Suppressor macrophage treated with lipopolysaccharide for 4 hours (primary cell): ENCODE measurements around the gene EBF3.
A peak's percentile ranks its signal among the peaks of the same experiment; 100 is the strongest.

Experiments
- DNase-seq: peaks from one replicate; pipeline ENCODE4 v3.0.0-alpha.2; 2020

Gene EBF3

DNA sequence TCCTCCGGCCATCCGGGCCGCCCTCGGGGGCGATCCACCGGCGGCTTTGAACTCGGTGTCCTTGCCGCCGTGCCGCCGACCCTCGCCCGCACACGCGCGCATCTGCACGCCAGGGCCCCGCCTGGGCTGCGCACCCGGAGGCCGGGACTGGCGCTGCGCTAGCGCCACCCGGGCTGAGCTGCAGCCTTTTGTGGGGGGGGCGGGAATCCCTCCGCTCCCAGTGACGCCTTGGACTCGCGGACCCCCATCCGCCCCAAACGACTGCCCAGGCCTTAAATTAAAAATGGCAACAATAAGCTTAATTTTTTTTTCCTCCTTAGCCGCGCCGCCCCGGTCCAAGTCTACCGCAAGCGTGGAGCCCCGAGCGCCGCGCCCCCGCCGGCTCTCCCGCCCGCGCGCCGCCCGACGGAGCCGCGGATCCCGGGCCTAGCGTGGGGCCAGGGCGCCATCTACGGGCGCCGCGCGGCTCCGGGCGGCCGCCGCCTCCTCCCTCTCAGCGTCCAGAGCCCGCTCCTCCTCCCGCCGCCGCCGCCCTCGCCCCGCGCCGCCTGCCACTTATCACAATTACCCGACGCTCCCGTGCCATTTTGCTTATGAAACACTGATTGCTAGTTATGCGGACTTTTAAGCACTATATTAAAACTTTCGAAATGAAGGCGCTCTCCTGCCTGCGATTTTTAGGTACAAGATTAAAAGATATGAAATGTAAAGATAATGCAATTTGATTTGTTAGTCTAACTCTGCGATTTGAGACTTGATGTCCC is 7.5 kb upstream of the EBF3 start:
- peak; percentile 65 for DNase-seq

DNA sequence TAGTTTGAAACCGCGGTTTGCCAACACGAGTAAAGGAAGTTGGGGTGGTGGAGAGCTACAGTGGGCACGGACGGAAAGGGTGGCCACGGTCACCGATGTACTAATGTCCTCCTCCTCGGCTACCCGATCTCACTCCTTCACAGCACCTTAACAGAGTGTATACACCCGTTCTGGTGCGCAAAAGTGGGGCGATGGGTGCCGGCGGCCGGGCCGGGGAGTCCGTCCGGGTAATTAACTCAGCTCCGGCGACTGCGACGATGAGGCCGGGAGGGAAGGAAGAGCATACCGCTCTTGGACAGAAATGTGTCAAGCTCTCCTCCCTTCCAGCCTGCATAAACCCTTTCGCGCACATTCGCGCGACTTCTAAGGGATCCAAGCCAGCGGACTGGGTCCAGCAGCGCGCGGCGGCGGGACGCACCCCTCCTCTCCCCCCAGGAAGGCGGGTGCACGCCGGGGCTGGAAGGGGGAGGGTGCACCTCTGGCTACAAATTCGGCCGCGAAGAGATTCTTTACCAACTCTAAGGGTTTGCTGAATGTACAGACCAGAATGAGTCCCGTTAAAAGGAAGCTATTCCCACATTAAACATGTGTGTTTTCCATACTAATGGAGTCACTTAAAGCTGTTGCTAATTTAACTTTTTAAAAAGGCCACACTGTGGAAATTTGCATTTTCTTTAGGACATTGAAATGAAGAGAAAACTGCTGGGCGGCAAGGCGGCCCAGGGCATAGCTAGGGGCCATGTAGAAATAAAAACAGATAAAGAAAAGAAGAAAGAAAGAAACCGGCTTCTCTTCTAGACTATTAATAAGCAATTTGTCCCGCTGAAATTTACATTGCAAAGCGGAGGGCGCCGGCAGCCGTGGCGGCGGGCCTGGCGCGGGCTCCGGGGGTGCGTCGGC is 6.6 kb upstream of the EBF3 start:
- no peak for DNase-seq

DNA sequence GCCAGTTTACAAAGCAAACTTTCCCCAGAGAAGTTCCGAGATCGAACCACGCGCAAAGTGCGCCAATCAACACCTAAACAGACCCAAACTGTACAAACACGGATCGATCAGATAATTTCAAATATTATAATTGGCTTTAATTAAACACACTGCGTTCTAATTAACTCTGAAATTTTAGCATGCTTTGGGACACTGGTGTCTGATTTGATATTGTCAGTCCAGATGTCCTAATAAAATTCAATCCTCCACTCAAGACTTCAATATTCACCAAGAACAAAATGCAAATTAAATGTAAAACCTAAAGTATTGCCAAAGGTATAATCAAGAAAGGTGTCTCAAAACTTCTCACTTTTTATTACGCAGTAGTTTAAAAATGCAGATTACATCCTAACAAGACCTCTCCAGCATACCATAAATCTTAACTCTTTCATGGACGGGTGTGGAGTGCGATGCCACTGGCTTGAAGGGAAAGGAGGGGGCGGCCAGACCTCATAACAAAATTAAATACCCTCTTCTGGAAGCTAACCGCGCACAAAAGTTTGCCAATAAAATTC is 5.9 kb upstream of the EBF3 start:
- no peak for DNase-seq

DNA sequence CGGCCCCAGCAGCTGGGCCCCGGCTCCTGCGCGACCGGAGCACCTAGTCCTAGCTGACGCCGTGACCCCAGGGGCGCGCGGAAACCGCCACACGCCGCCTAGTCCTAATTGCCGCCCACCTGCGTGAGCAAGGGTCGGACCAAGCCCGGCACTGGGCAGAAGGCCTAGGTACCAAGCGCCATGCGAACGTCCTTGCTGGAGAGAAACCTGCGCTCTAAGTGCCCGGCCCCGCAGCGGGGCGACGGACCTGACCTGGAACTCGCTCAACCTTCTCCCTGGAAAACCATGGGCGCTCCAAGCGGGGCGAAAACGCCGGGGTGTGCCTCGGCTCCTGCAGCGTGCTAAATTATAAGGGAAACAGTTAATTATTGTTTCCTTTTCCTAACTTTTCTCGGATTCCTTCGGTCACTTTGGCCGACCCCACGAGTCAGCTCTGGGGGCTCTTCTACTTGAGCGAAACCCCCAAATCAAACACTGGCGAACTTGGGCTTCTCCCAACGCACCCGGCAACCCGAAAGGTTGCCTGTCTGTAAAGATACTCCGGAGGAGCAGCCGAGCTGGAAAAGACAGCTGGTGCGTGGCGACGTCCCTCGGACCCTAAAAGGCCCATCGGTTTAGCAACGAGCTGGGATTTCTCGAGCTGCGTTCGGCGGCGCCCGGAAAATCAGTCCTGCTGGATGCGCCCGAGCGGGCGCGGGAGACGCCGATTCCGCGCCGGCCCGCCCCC is 5.3 kb upstream of the EBF3 start:
- DNase-seq, result no peak

DNA sequence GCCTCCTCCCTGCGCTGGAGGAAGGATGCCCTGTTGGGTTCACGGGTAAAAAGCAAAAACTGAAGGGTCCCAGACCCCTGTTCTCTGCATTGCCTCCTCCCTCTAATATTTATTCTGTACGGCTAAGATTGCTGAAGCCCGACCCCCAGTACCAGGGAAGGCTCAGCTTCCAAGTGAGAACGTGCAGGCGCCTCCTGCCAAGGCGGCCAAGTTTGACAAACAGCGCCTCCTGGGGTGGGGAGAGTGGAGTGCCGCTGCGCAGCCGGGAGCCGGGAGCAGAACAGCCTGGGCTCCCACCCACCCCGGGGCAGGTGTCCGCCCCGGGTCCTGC is 4.7 kb upstream of the EBF3 start:
- DNase-seq, result peak; percentile 52

GRCh38 chr10:129968020-129968852 is 4.2 kb upstream of the EBF3 start:
- DNase-seq, result no peak

- no peak for DNase-seq
These were observed 3.5 kb upstream of the EBF3 start for GRCh38 chr10:129967579-129968019.

DNA sequence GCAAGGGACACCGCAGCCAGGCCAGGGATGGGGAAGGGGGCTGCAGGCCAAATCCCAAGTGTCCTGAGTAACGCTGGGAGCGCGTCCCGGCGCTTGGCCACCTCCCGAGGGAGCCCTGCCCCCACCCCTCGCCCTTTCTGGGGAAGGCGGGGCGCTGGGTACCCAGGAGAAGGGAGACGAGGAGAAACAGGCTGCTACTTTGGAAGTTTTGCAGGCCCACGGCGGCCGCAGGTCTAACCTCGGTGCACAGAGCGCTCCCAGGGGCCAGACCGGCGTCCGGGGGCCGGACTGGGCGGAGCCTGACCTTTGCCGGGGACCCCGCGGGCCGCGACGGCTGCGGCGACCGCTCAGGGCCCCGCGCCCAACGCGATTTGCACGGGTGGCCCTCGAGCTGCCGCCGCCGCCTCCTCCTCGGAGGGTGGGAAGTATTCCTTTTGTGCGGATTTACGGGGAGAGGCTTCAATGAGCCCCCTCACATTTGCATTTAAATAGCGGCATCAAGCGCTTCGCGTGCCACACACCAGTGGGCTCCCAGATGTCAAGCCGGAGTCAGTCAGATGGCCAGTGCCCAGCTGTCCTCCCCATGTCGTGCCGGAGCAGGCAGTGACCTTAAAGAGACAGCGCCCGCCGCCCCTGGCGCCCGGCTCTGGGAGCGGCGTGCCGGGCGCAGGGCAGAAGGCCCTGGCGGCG is 3.0 kb upstream of the EBF3 start:
- no peak for DNase-seq

- no peak for DNase-seq
These were observed 2.4 kb upstream of the EBF3 start for GRCh38 chr10:129966370-129966888.

DNA sequence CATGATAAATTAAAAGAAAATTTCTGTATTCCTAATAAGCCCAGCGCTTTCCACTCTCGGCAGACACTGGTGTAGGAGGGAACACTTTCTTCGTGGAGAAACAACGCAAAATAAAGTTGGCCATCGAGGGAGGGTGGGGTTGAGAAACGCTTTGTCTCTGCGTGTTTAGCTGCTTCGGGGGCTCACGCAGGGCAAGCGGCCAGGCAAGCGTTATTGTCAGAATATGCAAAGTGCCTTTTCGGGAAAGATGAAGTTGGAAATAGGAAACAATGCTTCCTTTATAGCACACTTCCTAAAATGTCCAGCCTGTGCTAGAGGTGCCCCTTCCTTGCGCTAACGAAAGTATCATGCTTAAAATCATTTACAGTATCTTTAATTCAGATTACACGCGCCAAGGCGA is 1.9 kb upstream of the EBF3 start:
- DNase-seq, result no peak

DNA sequence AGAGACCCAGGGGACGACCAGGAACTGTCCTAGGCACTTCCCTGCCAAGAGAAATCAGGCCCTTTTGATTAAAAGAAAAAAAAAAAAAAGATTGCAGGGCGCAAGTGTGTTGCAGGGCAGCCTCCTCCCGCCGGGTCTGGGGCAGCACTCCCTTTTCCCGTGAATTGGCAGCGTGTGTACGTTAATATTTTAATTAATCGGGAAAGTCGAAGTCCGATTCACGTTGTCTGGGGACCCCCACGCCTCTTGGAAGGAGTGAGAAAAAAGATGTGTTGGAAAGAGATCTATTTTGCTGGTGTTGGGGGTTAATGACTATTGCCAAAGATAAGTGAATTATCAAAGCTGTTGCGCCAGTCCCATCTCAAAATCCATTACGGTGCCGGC is 1.3 kb upstream of the EBF3 start:
- no peak for DNase-seq

- no peak for DNase-seq
These were observed 744 bp upstream of the EBF3 start for GRCh38 chr10:129964611-129965424.

DNA sequence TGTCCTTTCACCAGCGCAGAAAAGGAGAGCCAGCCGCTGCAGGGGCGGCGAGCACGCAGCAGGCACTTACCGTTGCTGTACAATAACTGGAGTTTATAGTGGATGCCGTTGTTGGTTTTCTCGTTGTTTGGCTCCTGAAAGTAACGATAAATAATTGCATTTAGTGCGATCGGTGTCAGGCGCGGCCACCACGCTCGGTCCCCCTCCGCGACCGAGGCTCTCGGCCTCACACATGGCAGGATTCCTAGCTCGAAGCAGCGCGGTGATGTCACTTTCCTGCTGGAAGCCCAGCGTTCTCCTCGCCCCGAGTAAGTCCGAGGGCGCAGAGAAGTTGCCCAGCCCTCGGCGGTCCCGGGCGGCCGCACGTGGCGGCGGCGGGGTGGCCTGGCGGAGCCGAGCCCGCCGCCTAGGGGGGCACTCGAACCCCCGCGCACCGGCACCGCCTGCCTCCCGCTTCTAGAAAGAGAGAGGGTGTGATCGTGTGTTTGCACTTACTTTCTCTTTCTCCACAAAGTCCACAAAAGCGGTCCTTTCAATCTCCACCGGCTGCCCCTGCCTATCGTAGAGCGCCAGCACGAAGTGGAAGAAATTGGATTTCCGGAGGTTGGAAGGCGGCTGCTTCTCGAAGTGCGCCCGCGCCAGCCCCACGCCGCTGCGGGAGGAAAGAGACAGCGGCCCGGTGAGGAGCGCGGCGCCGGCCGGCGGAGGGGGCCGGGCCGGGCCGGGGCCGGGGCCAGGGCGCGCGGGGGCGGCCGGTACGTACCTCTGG is 1.0 kb downstream of the EBF3 start:
- DNase-seq, result peak; percentile 26

DNA sequence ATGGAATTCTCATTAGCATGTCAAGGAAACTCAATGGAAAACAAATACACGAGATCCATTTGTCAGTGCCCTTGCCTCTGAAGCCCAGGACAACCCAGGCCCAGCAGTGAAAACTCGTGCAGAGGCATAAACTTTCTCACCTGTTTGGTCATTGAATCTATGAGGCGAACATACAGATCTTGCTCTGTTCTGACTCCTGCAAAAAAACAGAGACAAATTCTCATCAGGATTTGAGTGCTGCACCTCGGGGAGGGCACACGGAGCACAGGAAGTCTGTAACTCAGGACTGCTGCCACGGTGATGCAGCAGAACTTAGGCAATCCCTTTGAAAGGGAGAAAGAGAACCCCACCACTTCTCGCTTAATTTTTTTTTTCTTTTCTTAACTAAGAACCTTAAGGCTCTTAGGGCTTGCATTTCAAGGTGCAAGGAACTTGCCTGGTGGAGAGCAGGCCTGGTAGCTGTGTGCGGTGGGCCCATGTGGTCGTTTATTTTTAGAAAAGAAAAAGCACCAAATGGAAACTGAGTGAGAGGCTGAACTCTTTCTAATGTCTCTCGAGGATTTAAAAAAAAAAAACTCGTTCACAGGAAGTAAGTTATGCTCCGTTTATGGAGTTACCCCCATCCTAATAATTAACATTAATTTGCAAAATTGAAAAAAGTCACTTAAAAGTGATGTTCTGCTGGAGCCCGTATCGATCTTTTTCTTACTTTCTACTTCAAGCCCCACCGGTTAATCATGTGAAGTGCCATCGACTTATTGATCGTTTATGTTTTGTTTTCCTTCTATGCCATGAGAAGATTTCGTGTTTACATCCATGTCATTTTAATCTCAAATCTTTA is 1.8 kb downstream of the EBF3 start:
- no peak for DNase-seq

GRCh38 chr10:129961157-129961701 is 2.8 kb downstream of the EBF3 start:
- DNase-seq, result no peak

DNA sequence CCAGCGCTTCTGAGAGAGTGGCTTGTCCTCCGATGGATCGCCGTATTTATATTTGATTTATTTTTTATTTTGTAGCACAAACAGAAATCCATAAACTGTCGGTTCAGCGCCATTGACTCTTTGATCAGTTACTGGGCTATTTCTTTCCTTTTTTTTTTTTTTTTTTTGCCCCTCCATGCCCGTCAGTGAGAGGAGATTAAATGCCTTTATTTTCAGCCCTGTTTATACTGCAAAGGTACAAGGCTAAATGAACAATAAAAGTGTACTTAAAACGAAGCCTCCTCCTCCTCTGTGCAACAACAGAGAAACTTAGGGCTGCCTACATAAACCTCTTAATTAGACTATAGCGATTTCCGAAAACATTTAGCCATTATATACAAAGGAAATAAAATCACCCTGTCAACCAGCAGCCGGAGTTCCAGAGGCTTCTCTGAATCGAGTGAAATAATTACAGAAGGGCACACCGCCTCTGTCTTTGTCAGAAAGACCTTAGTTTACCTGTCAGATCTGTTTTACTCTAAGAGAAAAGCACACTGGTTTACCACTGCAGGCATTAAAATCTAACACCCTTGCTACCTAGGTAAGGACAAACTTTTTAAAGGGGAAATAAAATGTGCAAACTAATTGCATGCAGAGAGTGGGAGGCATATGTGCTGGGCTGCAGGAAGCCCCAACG is 3.5 kb downstream of the EBF3 start:
- DNase-seq, result no peak

GRCh38 chr10:129959544-129960480 is 4.3 kb downstream of the EBF3 start:
- DNase-seq, result no peak
